RPMI8226 (cell line): ENCODE data around the gene CFAP68.

Source experiments
- DNase-seq: peaks from one replicate; pipeline ENCODE4 v3.0.0-alpha.2; 2015

CFAP68 gene

GRCh38 chr11:111878849-111879636, at the start of gene CFAP68, which contains the start of gene FDXACB1:
CFAP68 (plus strand) TSS chr11:111879541; CDS start chr11:111879561, 20 bp downstream.
FDXACB1 (minus strand) TSS chr11:111879165; CDS start chr11:111879132, 33 bp downstream.
- peak; percentile 99 for DNase-seq

- DNase-seq, result no peak
Measured at GRCh38 chr11:111833524-111833923, 45.8 kb upstream of the CFAP68 start.

- DNase-seq, result no peak
Measured at GRCh38 chr11:111834432-111835163, 44.7 kb upstream of the CFAP68 start.

- DNase-seq, result no peak
Measured at GRCh38 chr11:111835665-111836064, 43.7 kb upstream of the CFAP68 start.

DNA sequence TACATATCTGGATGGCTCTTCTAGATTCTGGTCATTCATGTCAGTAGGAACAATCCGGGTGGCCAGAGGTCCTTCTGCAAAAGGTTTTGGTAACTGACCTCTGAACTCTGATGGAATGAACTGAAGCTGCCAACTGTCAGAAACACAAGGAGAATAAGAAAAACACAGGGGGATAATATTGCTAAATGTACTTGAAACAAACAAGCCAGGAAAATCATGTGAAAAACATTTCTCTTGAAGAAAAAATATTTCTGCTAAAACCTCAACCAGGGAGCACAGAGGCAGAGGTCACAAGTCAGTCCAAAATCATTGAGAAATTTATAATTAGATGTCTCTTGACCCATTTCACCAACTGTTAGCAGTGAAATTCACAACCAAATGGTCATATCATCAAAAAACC, 43.2 kb upstream of the CFAP68 start:
- no peak for DNase-seq

DNA sequence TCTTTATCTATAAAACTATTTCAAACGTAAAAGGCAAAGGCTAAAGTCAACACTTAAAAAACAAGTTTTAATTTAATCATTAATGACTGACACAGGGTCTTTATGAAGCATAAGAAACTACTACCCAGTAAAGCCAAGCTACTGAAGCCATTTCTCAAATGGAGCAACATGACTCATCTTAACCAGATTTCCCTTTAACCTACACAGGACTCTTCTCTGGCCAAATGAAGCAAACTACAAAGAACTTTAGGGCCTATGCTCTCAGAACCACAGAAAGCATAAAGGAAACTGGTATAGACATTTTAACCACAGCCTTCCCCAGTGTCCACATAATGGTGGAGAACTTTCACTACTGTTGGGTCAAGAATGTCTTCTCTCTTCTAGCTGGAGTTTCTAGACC, 42.6 kb upstream of the CFAP68 start:
- DNase-seq, result no peak

DNA sequence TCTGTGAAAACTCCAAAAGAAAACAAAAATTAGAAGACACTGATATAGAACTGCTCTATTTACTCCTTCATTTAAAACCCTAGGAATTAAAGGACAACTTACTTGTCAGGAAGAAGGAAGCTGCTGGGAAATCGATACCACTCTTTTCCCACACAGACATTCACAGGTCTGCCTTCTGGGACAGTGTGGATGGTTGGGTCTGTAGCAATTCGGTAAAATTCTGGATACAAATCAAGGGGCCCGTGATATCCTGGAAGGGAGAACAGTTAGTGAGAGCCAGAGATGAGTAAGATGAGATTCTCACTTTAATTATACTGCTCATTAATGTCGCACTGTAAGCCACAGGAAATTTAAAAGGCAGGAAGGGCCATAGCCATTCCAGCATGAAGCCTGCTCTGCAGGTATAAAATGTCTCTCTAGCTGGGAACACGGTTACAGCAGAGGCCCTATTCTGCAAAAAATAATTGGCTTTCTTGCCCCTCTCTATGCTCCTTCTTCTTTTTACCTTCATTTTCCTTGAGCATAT, 41.9 kb upstream of the CFAP68 start:
- DNase-seq, result no peak

DNA sequence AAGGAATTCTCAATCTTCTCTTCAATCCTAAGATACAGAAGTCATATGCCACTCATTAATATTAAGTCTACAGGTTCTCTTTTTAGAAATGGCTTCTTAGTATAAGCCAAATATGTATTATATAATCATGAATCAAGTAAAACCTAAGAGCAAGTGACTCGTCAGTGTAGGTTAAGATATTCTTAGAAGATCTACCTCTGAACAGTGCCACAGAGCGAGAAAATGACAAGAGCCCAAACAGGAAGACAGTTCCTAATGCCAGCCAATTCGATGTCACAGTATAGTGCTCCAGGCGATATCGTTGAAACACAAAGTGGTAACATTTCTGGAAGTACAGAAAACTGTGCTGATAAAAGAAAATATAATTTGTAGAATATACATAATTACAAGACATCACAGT, 41.3 kb upstream of the CFAP68 start:
- DNase-seq, result no peak

GRCh38 chr11:111840143-111840542, 39.2 kb upstream of the CFAP68 start:
- DNase-seq, result no peak

DNA sequence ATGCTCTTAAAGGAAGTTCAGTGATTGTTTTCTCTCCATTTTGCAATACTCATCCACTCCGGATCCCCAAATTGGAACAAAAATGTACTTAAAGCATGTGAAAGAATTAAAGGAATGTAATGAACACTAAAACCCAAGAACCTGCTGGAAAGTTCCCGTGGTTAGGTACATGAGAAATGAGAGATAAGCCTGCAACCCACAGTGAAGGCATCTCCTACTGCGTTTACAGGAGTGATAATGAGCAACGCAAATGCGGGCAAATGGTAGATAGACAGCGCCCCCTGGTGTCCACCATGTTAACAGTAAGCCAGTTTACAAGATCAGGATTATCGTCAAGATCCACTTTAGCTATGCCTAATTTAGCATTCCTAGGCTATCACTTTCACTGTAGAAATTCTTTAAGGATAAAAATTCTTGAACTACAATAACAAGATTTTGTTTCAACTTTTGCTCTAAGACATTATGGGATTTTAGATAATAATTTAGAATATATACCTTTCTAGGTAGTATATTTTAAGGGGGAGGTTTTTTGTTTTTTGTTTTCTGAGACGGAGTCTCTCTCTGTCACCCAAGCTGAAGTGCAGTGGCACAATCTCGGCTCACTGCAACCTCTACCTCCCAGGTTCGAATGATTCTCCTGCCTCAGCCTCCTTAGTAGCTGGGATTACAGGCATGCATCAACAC, 37.8 kb upstream of the CFAP68 start:
- peak; percentile 90 for DNase-seq

- no peak for DNase-seq
Measured at GRCh38 chr11:111843661-111844060, 35.7 kb upstream of the CFAP68 start.

GRCh38 chr11:111845276-111846028, 33.9 kb upstream of the CFAP68 start:
- no peak for DNase-seq

DNA sequence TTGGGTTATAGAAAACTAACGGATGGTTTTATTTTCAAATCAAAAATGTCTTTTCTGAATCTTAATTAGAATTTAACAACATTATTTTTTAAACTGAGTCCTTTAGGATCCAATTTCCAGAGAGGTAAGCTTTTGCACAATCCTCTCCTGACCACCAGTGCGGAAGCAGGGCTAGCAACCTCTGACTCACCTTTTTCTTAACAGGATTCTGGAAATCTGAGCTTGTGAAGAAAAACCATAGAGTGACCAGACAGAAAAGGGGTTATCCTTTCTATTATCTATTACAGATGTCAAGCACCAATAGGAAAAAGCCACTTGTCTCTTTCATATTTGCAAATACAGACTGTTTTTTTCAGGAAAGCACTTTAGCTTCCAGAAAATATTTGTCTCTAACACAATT, 33.3 kb upstream of the CFAP68 start:
- DNase-seq, result no peak

DNA sequence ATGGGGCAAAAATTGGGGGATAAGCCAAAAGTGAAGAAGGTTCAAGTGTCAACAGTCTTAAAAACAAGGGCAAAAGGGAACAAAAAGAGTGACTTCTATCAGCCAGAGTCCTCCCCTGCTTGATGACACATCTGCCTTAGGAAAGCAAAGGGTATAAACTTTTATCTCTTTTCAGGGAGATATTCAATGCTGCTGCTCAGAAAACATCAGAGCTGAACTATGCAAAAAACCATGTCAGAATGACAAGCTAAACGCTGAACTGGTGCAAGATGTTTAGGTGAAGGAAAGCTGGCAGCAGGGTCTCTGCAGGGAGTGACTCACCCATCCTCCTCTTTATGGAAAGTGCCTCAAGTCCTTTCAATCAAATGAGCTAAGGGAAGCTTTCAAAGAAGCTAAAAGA, 32.7 kb upstream of the CFAP68 start:
- DNase-seq, result no peak

DNA sequence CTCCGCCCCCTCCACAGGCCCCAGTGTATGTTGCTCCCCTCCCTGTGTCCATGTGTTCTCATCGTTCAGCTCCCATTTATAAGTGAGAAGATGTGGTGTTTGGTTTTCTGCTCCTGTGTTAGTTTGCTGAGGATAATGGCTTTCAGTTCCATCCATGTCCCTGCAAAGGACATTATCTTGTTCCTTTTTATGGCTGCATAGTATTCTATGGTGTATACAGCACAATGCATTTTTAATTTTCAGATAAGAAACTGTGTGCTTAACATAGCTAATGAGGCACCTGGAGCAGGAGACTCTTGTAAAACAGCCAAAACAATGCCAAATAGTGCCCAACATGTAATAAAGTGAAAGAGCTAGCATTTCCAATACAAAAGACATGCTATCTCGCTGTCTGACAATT, 29.7 kb upstream of the CFAP68 start:
- DNase-seq, result no peak

- no peak for DNase-seq
Measured at GRCh38 chr11:111851067-111851466, 28.3 kb upstream of the CFAP68 start.

GRCh38 chr11:111851636-111852035, 27.7 kb upstream of the CFAP68 start:
- no peak for DNase-seq

GRCh38 chr11:111852103-111852502, 27.2 kb upstream of the CFAP68 start:
- no peak for DNase-seq

- no peak for DNase-seq
Measured at GRCh38 chr11:111855506-111855905, 23.8 kb upstream of the CFAP68 start.

- DNase-seq, result no peak
Measured at GRCh38 chr11:111860257-111860656, 19.1 kb upstream of the CFAP68 start.

DNA sequence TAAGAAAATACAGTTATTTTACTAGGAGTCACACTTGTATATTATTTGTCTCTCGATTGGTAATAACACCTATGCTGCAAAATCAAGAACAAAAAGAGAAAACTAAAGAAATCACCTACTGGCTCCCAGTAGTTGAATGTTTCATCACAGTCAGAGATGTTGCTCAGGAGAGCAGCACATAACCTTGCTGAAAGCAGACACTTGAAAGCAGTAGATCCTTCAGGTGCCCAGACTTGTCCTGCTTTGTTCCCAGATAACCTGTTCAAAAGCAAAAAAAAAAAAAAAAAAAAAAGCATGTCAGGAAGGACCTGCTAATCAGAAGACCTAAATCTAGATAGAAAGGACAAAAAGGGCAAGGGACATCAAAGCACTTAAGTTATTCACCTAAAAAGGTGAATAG, 9.2 kb upstream of the CFAP68 start:
- DNase-seq, result no peak

DNA sequence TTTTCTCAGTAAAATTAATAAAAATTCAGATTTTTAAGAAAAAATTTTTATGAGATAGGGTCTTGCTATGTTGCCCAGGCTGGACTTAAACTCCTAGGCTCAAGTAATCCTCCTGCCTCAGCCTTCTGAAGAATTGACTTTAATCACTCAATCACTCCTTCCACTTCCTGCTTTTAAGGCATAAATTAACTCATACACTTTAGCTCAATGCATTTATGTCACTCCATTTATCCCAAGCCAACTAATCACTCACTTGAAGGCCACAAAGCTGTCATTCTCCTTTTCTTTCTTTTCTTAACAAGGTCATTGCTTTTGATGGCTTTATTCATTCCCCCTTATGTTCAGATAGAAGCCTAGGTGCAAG, 8.8 kb upstream of the CFAP68 start:
- no peak for DNase-seq
